ENCODE measurements around the gene FAR2. TPM values are rescaled to one million over a fixed set of nuclear protein-coding genes. Genes with fewer than 3 reads are reported as not detected.

The FAR2 gene
- total RNA-seq, 2 experiments from 2014 or later: 0.53 to 1.6 TPM

DNA sequence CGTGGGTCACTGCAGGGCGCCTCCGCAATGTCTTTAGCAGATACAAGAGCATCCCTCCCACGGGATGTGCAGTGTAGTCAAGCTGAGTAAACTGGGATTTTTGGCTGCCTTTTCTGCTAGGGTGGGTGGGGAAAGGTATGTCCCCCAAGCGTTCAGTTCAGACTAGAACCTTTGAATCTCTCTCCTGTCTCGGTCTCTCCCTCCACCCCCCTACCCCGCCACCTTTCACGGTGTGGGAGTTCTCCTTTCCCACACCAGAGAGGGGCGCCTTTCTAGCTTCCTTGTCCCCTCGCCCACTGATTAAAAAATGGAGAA is 525 bp upstream of the FAR2 start:
- H3K9me3 Mint-ChIP-seq: no peaks in the 10 kb centered on the region
- peaks cover 11% of the 10 kb centered on the region for H3K27me3 Mint-ChIP-seq
- Histone ChIP-seq H3K9me3 (ENCODE audit: control insufficient read depth in 1 of 2, insufficient read depth in 1 of 2, low read length in 2 of 2) (no peaks in the 10 kb centered on the region), H3K27me3 (ENCODE audit: control insufficient read depth in 1 of 2, insufficient read depth in 2 of 2, low read length in 2 of 2) (no peaks in the 10 kb centered on the region), H3K36me3 (ENCODE audit: insufficient read depth, low read length) (no peaks in the 10 kb centered on the region), H3K4me3 (ENCODE audit: low read length) (peak overlapping the region; percentile 87), H3K4me1 (ENCODE audit: insufficient read depth, low read length) (peaks cover 15% of the 10 kb centered on the region), H3K27ac (ENCODE audit: low read depth in 1 of 2, low read length in 2 of 2) (no peak overlapping the region)
- peaks cover 8% of the 10 kb centered on the region for H3K36me3 Mint-ChIP-seq (ENCODE audit: low read depth)
- H3K27ac Mint-ChIP-seq: peak overlapping the region; percentile 66
- CTCF ChIA-PET: no interaction called here
- H3K4me1 Mint-ChIP-seq (ENCODE audit: low read depth): peaks cover 32% of the 10 kb centered on the region
- intact Hi-C loops (cut with DNase I, micrococcal nuclease): loop anchor here in 1 of 2 experiments (10.0 kb wide), 1 partner anchor 1844 kb away; no protein-coding TSS in a partner anchor
- DNase-seq (peak in 1 of 14 experiments; percentile 11), ATAC-seq (ENCODE audit: poor library complexity) (peak; percentile 37)
- POLR2A ChIA-PET: interaction anchor here (0.6 to 1.7 kb wide), 2 partner anchors 45 to 1479 kb away, joined by 3 to 7 read pairs; no protein-coding TSS in a partner anchor
- H3K4me3 Mint-ChIP-seq: peak overlapping the region; percentile 92
- TF ChIP-seq, protein P1, sequence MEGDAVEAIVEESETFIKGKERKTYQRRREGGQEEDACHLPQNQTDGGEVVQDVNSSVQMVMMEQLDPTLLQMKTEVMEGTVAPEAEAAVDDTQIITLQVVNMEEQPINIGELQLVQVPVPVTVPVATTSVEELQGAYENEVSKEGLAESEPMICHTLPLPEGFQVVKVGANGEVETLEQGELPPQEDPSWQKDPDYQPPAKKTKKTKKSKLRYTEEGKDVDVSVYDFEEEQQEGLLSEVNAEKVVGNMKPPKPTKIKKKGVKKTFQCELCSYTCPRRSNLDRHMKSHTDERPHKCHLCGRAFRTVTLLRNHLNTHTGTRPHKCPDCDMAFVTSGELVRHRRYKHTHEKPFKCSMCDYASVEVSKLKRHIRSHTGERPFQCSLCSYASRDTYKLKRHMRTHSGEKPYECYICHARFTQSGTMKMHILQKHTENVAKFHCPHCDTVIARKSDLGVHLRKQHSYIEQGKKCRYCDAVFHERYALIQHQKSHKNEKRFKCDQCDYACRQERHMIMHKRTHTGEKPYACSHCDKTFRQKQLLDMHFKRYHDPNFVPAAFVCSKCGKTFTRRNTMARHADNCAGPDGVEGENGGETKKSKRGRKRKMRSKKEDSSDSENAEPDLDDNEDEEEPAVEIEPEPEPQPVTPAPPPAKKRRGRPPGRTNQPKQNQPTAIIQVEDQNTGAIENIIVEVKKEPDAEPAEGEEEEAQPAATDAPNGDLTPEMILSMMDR (IDR thresholded peaks at IDR 0.05): no peak

DNA sequence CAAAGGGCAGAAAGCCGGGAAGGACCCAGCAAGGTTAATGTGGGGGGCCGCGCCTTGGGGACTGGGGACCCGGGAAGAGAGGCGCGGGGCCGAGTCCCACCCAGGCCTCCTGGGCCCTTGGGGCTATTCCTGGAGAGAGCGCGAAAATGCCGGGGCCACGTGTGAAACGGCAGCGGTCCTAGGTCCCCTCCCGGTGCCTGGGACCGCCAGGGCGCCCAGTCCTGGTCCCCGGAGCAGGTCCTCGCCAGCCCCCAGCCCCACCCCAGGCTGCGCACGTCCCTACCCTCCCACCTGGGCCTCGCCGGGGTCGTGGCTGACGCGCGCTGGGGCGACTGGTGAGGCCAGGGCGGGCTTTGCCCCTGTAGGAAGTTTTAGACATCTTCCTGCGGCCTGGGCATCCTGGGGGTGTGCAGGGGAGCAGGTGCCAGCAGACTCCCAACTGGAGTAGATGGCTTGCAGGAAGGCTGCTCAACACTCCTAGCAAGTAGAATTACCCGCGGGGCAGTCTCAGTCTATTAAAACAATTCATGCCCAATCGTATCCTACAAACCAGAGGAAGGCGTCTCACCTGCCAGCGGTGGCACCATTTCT is 708 bp downstream of the FAR2 start:
- DNase-seq (peak in 5 of 14 experiments; percentile 1 to 29 (median 9)), ATAC-seq (ENCODE audit: poor library complexity) (no peak)
- ChIA-PET CTCF (no interaction called here), POLR2A (no interaction called here)
- peaks cover 15% of the 10 kb centered on the region for H3K4me1 ChIP-seq (ENCODE audit: insufficient read depth, low read length)
- intact Hi-C loops (cut with DNase I, micrococcal nuclease): loop anchor here in 1 of 2 experiments (10.0 kb wide), 1 partner anchor 1845 kb away; no protein-coding TSS in a partner anchor
- Mint-ChIP-seq H3K4me3 (peak overlapping the region; percentile 92), H3K36me3 (ENCODE audit: low read depth) (peaks cover 8% of the 10 kb centered on the region), H3K9me3 (no peaks in the 10 kb centered on the region), H3K27ac (no peak overlapping the region), H3K4me1 (ENCODE audit: low read depth) (peaks cover 32% of the 10 kb centered on the region), H3K27me3 (peaks cover 11% of the 10 kb centered on the region)
- H3K36me3 ChIP-seq (ENCODE audit: insufficient read depth, low read length): no peaks in the 10 kb centered on the region
- TF ChIP-seq, protein P1 (IDR thresholded peaks at IDR 0.05): no peak
- H3K27me3 ChIP-seq (ENCODE audit: control insufficient read depth in 1 of 2, insufficient read depth in 2 of 2, low read length in 2 of 2): no peaks in the 10 kb centered on the region
- peak overlapping the region; percentile 87 for H3K4me3 ChIP-seq (ENCODE audit: low read length)
- no peak overlapping the region for H3K27ac ChIP-seq (ENCODE audit: low read depth in 1 of 2, low read length in 2 of 2)
- H3K9me3 ChIP-seq (ENCODE audit: control insufficient read depth in 1 of 2, insufficient read depth in 1 of 2, low read length in 2 of 2): no peaks in the 10 kb centered on the region

DNA sequence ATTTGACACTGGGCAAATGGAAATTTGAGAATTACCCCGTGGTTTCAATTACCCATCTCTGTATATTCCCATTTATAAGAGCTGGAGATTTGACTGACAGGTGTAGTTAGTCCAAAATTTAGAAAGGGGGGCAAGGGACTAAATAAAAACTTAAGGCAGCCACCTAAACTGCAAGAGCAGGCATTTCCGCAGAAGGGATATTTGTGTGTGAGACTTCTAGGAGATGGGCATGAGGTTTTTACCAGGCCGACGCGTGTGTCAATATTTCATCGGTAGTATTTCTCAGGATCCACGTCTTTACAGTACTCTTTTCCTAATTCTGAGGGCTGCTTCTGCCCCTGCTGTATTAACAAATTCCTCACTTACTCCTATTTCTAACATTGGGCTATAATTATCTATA is 1.4 kb downstream of the FAR2 start:
- ChIA-PET CTCF (interaction anchor here (1.3 kb wide), 1 partner anchor 46 kb away, joined by 3 read pairs; no protein-coding TSS in a partner anchor), POLR2A (no interaction called here)
- Histone ChIP-seq H3K4me1 (ENCODE audit: insufficient read depth, low read length) (peaks cover 15% of the 10 kb centered on the region), H3K36me3 (ENCODE audit: insufficient read depth, low read length) (no peaks in the 10 kb centered on the region), H3K27ac (ENCODE audit: low read depth in 1 of 2, low read length in 2 of 2) (no peak overlapping the region), H3K27me3 (ENCODE audit: control insufficient read depth in 1 of 2, insufficient read depth in 2 of 2, low read length in 2 of 2) (no peaks in the 10 kb centered on the region), H3K4me3 (ENCODE audit: low read length) (no peak overlapping the region), H3K9me3 (ENCODE audit: control insufficient read depth in 1 of 2, insufficient read depth in 1 of 2, low read length in 2 of 2) (no peaks in the 10 kb centered on the region)
- ATAC-seq (ENCODE audit: poor library complexity) (no peak), DNase-seq (no peak)
- H3K9me3 Mint-ChIP-seq: no peaks in the 10 kb centered on the region
- H3K36me3 Mint-ChIP-seq (ENCODE audit: low read depth): peaks cover 8% of the 10 kb centered on the region
- intact Hi-C loops (cut with DNase I, micrococcal nuclease): no loop called here
- peaks cover 32% of the 10 kb centered on the region for H3K4me1 Mint-ChIP-seq (ENCODE audit: low read depth)
- TF ChIP-seq, protein P1 (IDR thresholded peaks at IDR 0.05): no peak
- H3K27ac Mint-ChIP-seq: no peak overlapping the region
- H3K27me3 Mint-ChIP-seq: peaks cover 11% of the 10 kb centered on the region
- H3K4me3 Mint-ChIP-seq: peak overlapping the region; percentile 76

Data from CD4-positive, alpha-beta T cell (primary cell).